Neutrophil (primary cell): ENCODE measurements around the gene IGLON5.

Source experiments
- H3K27ac ChIP-seq: fragments of 200-600 bp; sonication (generic); 2 replicates; pipeline ENCODE4 v1.5.1; 2016; ENCODE audit warnings: mild to moderate bottlenecking, moderate library complexity
- H3K27me3 ChIP-seq: fragments of 200-600 bp; sonication (generic); 2 replicates; pipeline ENCODE4 v1.6.0; 2016; ENCODE audit warnings: mild to moderate bottlenecking
- H3K36me3 ChIP-seq: fragments of 200-600 bp; sonication (generic); 2 replicates; pipeline ENCODE4 v1.5.1; 2017
- H3K4me1 ChIP-seq, 2 experiments: fragments of 200-600 bp in 1 of 2; sonication (generic) in 1 of 2; 1 replicate in 1 of 2; 2 replicates in 1 of 2; pipeline versions ENCODE4 v1.5.1 to v1.6.1; 2013 to 2016; ENCODE audit warnings: low read depth in 1 of 2, low read length in 1 of 2, mild to moderate bottlenecking in 1 of 2, moderate library complexity in 1 of 2; ENCODE audit not compliant: control insufficient read depth in 1 of 2, insufficient read depth in 1 of 2
- H3K4me3 ChIP-seq, 2 experiments: fragments of 200-600 bp in 1 of 2; sonication (generic) in 1 of 2; 1 replicate in 1 of 2; 2 replicates in 1 of 2; pipeline ENCODE4 v1.5.1; 2013 to 2016; ENCODE audit warnings: low read depth in 1 of 2, low read length in 1 of 2, mild to moderate bottlenecking in 1 of 2, moderate library complexity in 1 of 2
- H3K9me3 ChIP-seq: fragments of 200-600 bp; sonication (generic); 2 replicates; pipeline ENCODE4 v1.5.1; 2016
- CTCF ChIP-seq: fragments of 200-600 bp; sonication (generic); IDR thresholded peaks from 2 replicates; pipeline ENCODE4 v1.5.1; 2016; ENCODE audit warnings: antibody characterized with exemption

IGLON5 gene

GRCh38 chr19:51330366-51330765, 18.9 kb downstream of the IGLON5 start:
- Histone ChIP-seq H3K36me3 (no peaks in the 10 kb centered on the region), H3K4me1 (peaks cover 0 to 8% of the 10 kb centered on the region in 2 experiments), H3K27ac (no peak overlapping the region), H3K27me3 (peaks cover 51% of the 10 kb centered on the region), H3K4me3 (no peak overlapping the region), H3K9me3 (no peaks in the 10 kb centered on the region)
- TF ChIP-seq CTCF: no peak

GRCh38 chr19:51331193-51331592, 19.7 kb downstream of the IGLON5 start:
- Histone ChIP-seq H3K4me1 (peaks cover 0 to 8% of the 10 kb centered on the region in 2 experiments), H3K4me3 (no peak overlapping the region), H3K27ac (no peak overlapping the region), H3K27me3 (peaks cover 43% of the 10 kb centered on the region), H3K9me3 (no peaks in the 10 kb centered on the region), H3K36me3 (no peaks in the 10 kb centered on the region)
- TF ChIP-seq CTCF: no peak

GRCh38 chr19:51331716-51332115, 20.3 kb downstream of the IGLON5 start:
- TF ChIP-seq CTCF: no peak
- Histone ChIP-seq H3K9me3 (no peaks in the 10 kb centered on the region), H3K27ac (no peak overlapping the region), H3K36me3 (no peaks in the 10 kb centered on the region), H3K4me3 (no peak overlapping the region), H3K27me3 (peaks cover 38% of the 10 kb centered on the region), H3K4me1 (peaks cover 0 to 8% of the 10 kb centered on the region in 2 experiments)

- H3K9me3 ChIP-seq: no peaks in the 10 kb centered on the region
- H3K27me3 ChIP-seq: peaks cover 16% of the 10 kb centered on the region
- H3K4me1 ChIP-seq: peaks cover 6 to 8% of the 10 kb centered on the region in 2 experiments
- H3K4me3 ChIP-seq: no peak overlapping the region
- H3K36me3 ChIP-seq: no peaks in the 10 kb centered on the region
- no peak for TF ChIP-seq CTCF
- H3K27ac ChIP-seq: no peak overlapping the region
Measured at GRCh38 chr19:51333836-51334460, 22.5 kb downstream of the IGLON5 start.

GRCh38 chr19:51337141-51337860, 25.9 kb downstream of the IGLON5 start:
- H3K4me3 ChIP-seq: no peak overlapping the region
- no peak overlapping the region for H3K27ac ChIP-seq
- H3K9me3 ChIP-seq: no peaks in the 10 kb centered on the region
- H3K27me3 ChIP-seq: peaks cover 31% of the 10 kb centered on the region
- H3K4me1 ChIP-seq: peaks cover 18 to 23% of the 10 kb centered on the region in 2 experiments
- no peak for TF ChIP-seq CTCF
- no peaks in the 10 kb centered on the region for H3K36me3 ChIP-seq
